Effector memory CD8-positive, alpha-beta T cell (primary cell): Measurements from ENCODE around the gene DUSP10.

Experiments
- ATAC-seq: fragments of 150-1000 bp; cut with Tn5 transposase; replicated peaks from 2 replicates; pipeline ENCODE4 v1.10.0; 2021; ENCODE audit warnings: mild to moderate bottlenecking, moderate library complexity
- DNase-seq, 3 experiments: peaks; one replicate each; pipeline ENCODE4 v3.0.0; 2021
- H3K27ac Mint-ChIP-seq, 2 donors: one replicate each; pipeline ENCODE4 v1.8.0; 2022; ENCODE audit warnings: mild to moderate bottlenecking in 2 of 2, mixed read lengths in 2 of 2, moderate library complexity in 2 of 2
- H3K27me3 Mint-ChIP-seq, 2 donors: one replicate each; pipeline ENCODE4 v1.8.0; 2022; ENCODE audit warnings: mixed read lengths in 2 of 2
- H3K36me3 Mint-ChIP-seq: one replicate; pipeline ENCODE4 v1.8.0; 2022; ENCODE audit warnings: mild to moderate bottlenecking, moderate library complexity, mixed read lengths; ENCODE audit not compliant: insufficient read depth
- H3K4me1 Mint-ChIP-seq, 2 donors: one replicate each; pipeline ENCODE4 v1.8.0; 2022; ENCODE audit warnings: low read depth in 2 of 2, mixed read lengths in 2 of 2
- H3K4me3 Mint-ChIP-seq, 2 donors: one replicate each; pipeline ENCODE4 v1.8.0; 2022; ENCODE audit warnings: mild to moderate bottlenecking in 2 of 2, mixed read lengths in 2 of 2, moderate library complexity in 2 of 2
- H3K9me3 Mint-ChIP-seq, 2 donors: one replicate each; pipeline ENCODE4 v1.8.0; 2022; ENCODE audit warnings: mixed read lengths in 2 of 2
- total RNA-seq, 9 experiments: gene quantifications; one replicate each; lab custom pipeline; 2026; lab: John Stamatoyannopoulos, UW

Gene DUSP10
- total RNA-seq: 34.4 to 327 (median 44.5) reads per million in 9 experiments

DNA sequence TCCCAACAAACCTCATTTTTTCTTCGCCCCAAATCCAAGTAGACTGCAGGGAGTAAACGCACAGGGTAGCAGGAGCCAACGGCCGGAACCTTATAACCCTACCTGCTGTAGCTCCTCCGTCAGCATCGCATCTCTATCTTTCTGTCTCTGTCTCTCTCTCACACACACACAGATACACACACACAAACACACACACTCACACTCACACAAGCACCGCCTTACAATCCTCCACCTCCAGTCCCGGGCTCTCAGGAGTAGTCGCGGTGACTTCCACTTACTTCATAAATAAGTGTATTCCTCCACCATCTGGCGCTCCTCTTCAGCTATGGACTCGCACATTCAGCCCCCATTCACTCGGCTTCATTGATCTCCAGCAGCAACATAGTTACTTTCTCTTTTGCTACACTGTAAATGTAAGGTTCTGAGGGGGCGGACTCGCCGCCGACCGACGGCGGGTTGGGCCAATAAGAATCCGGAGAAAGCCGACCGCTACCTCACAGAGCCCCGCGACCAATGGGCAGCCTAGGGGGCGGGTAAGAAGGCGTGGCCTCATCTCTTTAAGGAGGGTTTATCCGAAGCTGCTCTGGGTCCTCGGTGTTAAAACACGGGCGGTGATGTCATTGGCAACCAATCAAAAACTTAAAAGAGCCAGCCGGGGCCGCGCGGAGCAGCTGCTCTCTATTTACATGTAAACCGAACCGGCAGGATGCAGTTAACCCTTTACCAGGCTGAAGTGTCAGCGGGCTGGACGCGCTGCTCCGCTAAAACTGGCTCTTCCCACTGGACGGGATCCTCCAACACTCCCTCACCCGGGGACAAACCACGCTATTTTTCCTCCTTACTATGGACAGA lies at the start of gene DUSP10:
DUSP10 (minus strand) TSS at position 387 of the 852 bp plus-strand sequence. CDS start 2,345 bp downstream, outside the sequence.
- H3K27me3 Mint-ChIP-seq: no peaks in the 10 kb centered on the region
- H3K4me3 Mint-ChIP-seq: no peak within 1 kb of the TSS

DNA sequence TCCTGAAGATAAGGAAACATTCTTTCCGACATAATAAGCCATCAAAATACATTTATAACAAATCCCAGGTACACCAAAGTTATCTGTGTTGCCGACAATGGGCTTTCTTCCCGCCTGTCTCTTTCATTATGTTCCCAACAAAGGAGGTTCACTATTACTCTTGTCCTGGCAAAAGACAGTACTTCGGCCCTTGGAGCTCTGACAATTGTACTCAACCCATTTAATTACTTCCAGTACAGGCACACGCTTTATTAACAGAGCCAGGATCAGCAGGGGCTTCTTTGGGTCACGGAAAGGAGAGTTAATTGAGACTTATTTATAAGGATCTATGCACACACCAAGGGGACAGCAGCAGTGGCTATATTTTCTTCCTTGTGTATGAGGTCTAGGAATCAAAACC lies 46.6 kb upstream of the DUSP10 start:
- Mint-ChIP-seq H3K4me1 (peaks cover 14% of the 10 kb centered on the region in 2 donors), H3K36me3 (peaks cover 5% of the 10 kb centered on the region), H3K9me3 (no peaks in the 10 kb centered on the region), H3K27me3 (no peaks in the 10 kb centered on the region), H3K27ac (no peak overlapping the region), H3K4me3 (no peak overlapping the region)
- no peak for ATAC-seq
- DNase-seq: no peak

More for the DNA sequence above, at the start of gene DUSP10:
- Mint-ChIP-seq H3K36me3 (peaks cover 37% of the 10 kb centered on the region), H3K27ac (no peak within 1 kb of the TSS), H3K9me3 (no peaks in the 10 kb centered on the region), H3K4me1 (peaks cover 23 to 31% of the 10 kb centered on the region in 2 donors)
- ATAC-seq: peak; percentile 77
- peak; percentile 99 for DNase-seq

DNA sequence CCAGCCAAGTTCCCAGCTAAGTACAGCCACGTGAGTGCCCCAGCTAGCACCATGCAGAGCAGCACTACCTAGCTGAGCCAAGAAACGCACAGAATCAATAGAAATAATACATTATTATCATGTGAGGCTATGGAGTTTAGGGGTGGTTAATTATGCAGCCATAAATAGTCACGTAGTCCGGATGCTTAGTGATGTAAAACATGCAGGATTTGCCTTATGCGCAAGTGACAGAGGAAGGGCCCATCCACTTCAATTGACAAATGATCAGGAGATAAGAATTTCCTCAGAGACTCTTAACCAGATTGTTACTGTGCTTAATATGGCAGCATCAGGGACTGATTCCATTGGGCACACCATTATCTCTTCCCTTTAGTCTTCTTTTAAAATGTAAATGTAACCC lies 44.8 kb upstream of the DUSP10 start:
- no peaks in the 10 kb centered on the region for H3K9me3 Mint-ChIP-seq
- H3K27me3 Mint-ChIP-seq: no peaks in the 10 kb centered on the region
- ATAC-seq (no peak), DNase-seq (no peak)
- peak overlapping the region in 1 of 2 donors; percentile 79 for H3K27ac Mint-ChIP-seq
- no peak overlapping the region for H3K4me3 Mint-ChIP-seq
- H3K4me1 Mint-ChIP-seq: peaks cover 17 to 21% of the 10 kb centered on the region in 2 donors
- H3K36me3 Mint-ChIP-seq: no peaks in the 10 kb centered on the region

DNA sequence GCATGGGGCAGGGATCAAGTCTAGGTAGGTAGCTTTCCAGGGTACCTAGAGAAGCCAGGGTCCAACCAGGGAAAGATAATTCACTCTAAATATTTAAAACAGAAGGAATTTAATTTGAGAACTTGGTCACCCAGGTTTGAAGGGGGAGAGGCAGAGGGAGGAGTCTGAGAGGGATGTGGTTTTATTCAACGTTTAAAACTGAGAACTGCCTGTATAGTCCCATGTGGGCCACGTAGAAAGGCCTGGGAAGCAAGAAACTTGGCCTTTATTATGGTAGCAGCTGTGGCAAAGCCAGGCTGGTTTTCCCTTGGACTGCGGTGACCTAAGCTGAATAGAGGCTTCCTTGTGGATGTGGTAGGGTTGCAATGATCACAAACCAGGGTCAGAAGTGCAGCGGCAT lies 42.0 kb upstream of the DUSP10 start:
- Mint-ChIP-seq H3K27me3 (no peaks in the 10 kb centered on the region), H3K4me3 (peak overlapping the region; percentile 79 to 80), H3K36me3 (no peaks in the 10 kb centered on the region), H3K4me1 (peaks cover 37 to 39% of the 10 kb centered on the region in 2 donors), H3K27ac (peak overlapping the region; percentile 57 to 77), H3K9me3 (no peaks in the 10 kb centered on the region)
- peak; percentile 12 to 26 (median 25) for DNase-seq
- peak; percentile 88 for ATAC-seq

DNA sequence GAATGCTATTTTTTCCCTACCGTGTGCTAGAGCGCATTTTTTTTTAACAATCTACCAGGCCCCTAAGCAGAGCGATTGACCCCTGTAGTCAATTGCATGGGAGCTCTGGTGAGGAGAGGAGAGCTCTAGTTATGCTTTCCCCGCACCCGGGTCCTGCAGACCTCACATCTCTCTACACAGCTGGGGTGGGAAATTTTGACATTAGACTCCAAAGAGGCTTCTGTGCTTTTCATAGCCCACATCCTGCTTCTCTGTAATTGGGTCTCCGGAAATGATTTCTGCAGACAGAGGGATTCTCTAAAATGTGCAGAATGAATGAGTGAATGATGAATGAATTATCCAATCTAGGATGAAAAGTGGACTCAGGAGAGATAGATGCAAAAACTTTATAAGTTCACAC lies 41.5 kb upstream of the DUSP10 start:
- peak overlapping the region; percentile 79 to 80 for H3K4me3 Mint-ChIP-seq
- peaks cover 42 to 44% of the 10 kb centered on the region in 2 donors for H3K4me1 Mint-ChIP-seq
- H3K36me3 Mint-ChIP-seq: no peaks in the 10 kb centered on the region
- no peaks in the 10 kb centered on the region for H3K9me3 Mint-ChIP-seq
- no peaks in the 10 kb centered on the region for H3K27me3 Mint-ChIP-seq
- peak; percentile 15 to 25 (median 25) for DNase-seq
- peak; percentile 73 for ATAC-seq
- peak overlapping the region; percentile 57 to 77 for H3K27ac Mint-ChIP-seq

DNA sequence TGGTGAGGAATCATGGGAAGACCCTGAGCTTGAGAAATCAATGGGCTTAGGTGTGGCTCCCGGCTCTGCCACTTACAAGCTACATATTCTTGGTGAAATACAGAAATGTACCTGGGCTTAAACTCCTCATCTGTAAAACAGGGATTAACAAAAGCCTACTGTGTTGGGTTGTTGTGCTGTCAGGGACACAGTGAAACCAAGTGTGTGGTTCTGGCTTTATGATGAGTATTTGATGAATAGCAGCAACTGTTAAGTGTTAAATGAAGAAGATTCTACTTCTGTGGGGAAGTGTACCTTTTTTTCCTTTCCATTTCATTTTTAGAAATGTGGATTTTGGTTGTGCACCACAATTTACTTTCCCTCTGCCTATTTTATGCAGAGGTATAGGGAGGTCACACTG lies 41.1 kb upstream of the DUSP10 start:
- H3K27ac Mint-ChIP-seq: peak overlapping the region in 1 of 2 donors; percentile 77
- H3K4me1 Mint-ChIP-seq: peaks cover 46 to 49% of the 10 kb centered on the region in 2 donors
- peaks cover under 1% of the 10 kb centered on the region for H3K36me3 Mint-ChIP-seq
- peak overlapping the region; percentile 79 to 80 for H3K4me3 Mint-ChIP-seq
- no peak for DNase-seq
- ATAC-seq: no peak
- H3K27me3 Mint-ChIP-seq: no peaks in the 10 kb centered on the region
- no peaks in the 10 kb centered on the region for H3K9me3 Mint-ChIP-seq

DNA sequence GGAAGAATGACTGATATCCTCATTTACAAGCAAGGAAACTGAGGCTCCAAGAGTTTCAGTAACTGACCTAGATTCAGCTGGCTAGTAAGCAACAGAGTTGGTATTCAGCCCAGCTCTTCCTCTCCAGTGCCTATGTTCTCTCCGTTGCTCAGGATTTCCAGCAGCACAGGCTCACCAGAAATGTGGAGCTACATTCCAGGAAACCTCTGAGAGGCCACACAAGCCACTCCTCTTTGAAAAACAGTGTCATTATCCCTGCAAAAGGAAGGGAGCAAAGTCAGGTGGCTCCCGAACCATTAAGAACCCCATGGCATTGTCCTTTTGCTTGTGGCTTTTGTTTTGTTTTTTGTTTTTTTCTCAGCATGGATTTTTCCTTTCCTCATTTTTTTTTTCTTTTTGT lies 40.6 kb upstream of the DUSP10 start:
- Mint-ChIP-seq H3K9me3 (no peaks in the 10 kb centered on the region), H3K27ac (peak overlapping the region in 1 of 2 donors; percentile 77), H3K36me3 (peaks cover 4% of the 10 kb centered on the region), H3K27me3 (no peaks in the 10 kb centered on the region), H3K4me1 (peaks cover 51% of the 10 kb centered on the region in 2 donors), H3K4me3 (peak overlapping the region in 1 of 2 donors; percentile 80)
- ATAC-seq (no peak), DNase-seq (no peak)

DNA sequence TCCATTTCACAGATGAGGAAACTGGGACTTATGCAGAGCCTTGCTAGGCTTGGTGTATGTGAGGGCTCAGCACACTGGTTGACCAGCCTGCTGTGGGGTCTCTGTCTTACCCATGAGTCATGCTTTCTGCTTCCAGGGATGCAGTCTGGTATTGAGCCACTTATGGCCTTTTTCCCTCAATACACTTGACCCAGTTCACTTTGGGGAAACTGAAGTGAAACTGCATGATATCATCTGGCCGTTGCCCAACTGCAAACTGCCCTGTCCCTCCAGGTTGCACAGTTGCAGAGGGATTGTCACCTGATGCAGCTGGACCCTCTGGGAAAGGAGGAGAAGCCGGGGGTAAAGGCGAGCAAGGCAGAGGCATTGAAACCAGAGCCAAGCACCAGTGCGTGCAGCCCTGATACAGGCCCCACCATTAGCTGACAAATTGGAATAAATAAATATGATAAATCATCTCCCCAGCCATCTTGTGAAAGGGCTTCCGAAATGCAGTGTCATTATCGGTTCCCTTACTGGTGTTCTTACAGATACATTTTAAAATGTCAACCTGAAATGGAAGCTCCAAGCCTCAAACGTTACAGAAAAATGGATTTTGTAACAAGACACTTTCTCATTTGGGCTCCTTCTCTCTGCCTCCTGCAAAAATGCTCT lies 39.3 kb upstream of the DUSP10 start:
- Mint-ChIP-seq H3K4me1 (peaks cover 55 to 59% of the 10 kb centered on the region in 2 donors), H3K27me3 (no peaks in the 10 kb centered on the region), H3K27ac (peak overlapping the region in 1 of 2 donors; percentile 62), H3K4me3 (no peak overlapping the region), H3K9me3 (no peaks in the 10 kb centered on the region), H3K36me3 (peaks cover 4% of the 10 kb centered on the region)
- DNase-seq: no peak
- no peak for ATAC-seq

DNA sequence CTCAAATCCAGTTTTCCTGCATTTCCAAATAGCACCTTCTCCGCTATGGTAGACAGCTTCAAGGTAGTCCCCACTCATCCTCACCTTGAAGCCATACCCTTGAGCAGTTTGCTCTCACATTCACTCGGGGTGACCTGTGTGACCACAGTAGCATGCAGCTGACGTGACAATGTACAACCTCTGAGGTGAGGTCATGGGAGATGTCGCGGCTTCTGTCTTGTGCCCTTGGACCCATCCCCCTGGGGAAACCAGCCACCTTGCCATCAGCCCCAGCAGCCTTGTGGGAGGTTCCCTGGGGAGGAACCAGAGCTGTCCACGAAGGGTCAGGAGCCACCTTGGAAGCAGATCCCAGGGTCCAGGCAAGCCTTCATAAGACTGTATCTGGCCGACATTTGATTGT lies 38.3 kb upstream of the DUSP10 start:
- Mint-ChIP-seq H3K27me3 (no peaks in the 10 kb centered on the region), H3K9me3 (no peaks in the 10 kb centered on the region), H3K36me3 (peaks cover 4% of the 10 kb centered on the region), H3K4me3 (peak overlapping the region in 1 of 2 donors; percentile 52), H3K27ac (peak overlapping the region in 1 of 2 donors; percentile 70), H3K4me1 (peaks cover 59 to 63% of the 10 kb centered on the region in 2 donors)
- DNase-seq (no peak), ATAC-seq (no peak)

DNA sequence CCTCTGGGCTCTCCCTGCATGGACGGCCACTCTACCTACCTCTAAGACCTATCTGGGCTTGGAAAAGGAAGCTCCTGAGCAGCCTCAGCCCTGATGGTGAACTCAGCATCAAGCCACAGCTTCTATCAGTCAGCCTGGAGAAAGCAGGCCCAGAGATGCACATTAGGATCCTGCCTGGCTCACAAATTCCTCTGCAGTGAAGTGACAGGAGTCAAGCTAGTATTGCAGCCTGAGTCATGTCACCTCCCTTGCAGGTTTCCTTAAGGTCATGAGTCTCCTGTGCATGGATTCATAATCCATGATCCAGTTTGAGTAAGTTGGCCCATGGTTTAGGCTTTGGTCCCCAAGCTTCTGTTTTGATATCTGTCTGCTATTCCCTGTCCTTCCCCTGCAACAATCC lies 37.9 kb upstream of the DUSP10 start:
- no peaks in the 10 kb centered on the region for H3K27me3 Mint-ChIP-seq
- peaks cover 4% of the 10 kb centered on the region for H3K36me3 Mint-ChIP-seq
- ATAC-seq: no peak
- H3K9me3 Mint-ChIP-seq: no peaks in the 10 kb centered on the region
- H3K27ac Mint-ChIP-seq: peak overlapping the region in 1 of 2 donors; percentile 93
- DNase-seq: no peak
- peaks cover 59 to 63% of the 10 kb centered on the region in 2 donors for H3K4me1 Mint-ChIP-seq
- H3K4me3 Mint-ChIP-seq: peak overlapping the region in 1 of 2 donors; percentile 53

DNA sequence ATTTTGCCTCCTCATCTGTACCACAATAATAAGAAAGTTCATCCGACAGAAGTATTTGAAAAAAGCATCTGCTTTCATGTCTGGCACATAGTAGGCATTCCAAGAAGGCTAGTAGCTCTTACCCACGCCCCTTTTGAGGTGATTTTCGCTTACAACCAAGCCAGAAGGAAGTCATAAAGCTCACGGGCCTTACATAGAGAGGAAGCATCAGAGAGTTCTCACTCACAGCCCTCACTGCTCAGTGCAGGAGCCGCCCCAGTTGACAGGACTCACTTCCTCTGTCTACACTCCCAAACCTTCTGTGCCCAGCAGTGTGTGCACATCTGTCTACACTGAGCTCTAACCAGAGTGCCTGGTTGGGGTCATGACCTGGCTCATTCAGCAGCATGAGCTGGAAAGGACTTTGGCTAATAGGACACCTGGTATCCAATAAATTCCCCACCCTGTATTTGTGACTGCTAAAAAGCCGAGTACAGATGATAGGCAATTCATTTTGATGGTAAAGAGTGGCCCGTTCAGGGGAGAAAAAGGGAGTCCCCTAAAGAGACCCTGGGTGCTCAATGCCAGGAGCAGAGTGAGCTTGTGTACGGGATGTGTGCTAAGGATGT lies 36.8 kb upstream of the DUSP10 start:
- Mint-ChIP-seq H3K36me3 (peaks cover 4% of the 10 kb centered on the region), H3K9me3 (no peaks in the 10 kb centered on the region), H3K27ac (peak overlapping the region; percentile 93 to 96), H3K4me1 (peaks cover 52 to 56% of the 10 kb centered on the region in 2 donors), H3K27me3 (no peaks in the 10 kb centered on the region), H3K4me3 (peak overlapping the region; percentile 53 to 55)
- ATAC-seq (peak; percentile 51), DNase-seq (peak; percentile 38 to 50 (median 44))

DNA sequence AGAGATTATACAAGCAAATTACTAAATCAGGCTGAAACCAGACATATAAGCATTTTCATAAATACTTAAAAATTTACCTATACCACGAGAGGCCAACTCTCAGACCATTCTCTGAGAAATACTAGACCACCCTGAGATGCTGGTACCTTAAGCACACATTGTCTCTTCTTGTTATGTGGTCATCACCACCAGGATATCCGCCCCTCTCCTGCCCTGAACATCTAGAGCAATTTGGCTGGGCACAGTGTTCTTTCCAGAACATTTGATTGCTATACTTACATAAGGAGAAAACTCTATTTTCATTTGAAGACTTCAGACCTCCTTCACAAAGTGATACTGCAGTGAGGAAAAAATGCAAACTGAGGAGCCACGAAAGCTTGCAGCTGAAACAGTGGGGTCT lies 36.2 kb upstream of the DUSP10 start:
- DNase-seq: peak in 2 of 3 experiments; percentile 13 to 22
- peaks cover 47 to 50% of the 10 kb centered on the region in 2 donors for H3K4me1 Mint-ChIP-seq
- H3K9me3 Mint-ChIP-seq: no peaks in the 10 kb centered on the region
- H3K4me3 Mint-ChIP-seq: peak overlapping the region; percentile 53 to 55
- peaks cover 4% of the 10 kb centered on the region for H3K36me3 Mint-ChIP-seq
- peak; percentile 25 for ATAC-seq
- H3K27me3 Mint-ChIP-seq: no peaks in the 10 kb centered on the region
- H3K27ac Mint-ChIP-seq: peak overlapping the region; percentile 93 to 96

DNA sequence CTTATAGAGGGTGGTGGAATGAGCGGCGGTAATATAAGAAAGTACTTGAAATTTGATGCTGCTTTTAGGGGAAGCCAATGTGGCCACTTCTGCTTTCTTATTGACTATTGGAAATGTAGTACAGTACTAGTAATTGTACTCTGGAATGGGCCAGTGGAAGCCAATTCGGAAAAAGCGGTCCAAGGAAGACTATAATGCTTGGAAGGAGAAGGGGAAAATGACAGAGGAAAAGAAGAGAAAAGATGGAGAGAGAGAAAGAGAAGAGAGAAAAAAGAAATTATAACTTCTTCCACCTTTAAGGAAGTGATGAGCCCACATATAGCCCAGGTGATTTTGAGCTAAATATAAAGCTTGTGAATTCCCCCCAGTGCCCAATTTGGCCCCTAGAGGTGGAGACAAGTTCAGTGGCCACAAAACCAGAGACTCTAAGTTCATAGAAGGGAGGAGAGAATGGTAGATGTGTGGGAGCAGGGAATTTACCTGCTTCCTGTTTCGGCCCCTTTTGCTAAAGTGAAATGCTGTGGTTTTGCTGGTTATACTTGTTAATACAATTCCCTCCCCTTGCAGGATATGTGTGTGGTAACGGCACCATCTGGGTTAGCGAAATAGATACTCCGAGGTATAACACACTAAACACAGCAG lies 35.7 kb upstream of the DUSP10 start:
- H3K4me1 Mint-ChIP-seq: peaks cover 42 to 46% of the 10 kb centered on the region in 2 donors
- H3K4me3 Mint-ChIP-seq: peak overlapping the region; percentile 53 to 55
- no peaks in the 10 kb centered on the region for H3K9me3 Mint-ChIP-seq
- peak; percentile 85 for ATAC-seq
- peaks cover 4% of the 10 kb centered on the region for H3K36me3 Mint-ChIP-seq
- peak; percentile 58 to 62 (median 62) for DNase-seq
- no peaks in the 10 kb centered on the region for H3K27me3 Mint-ChIP-seq
- peak overlapping the region; percentile 93 to 96 for H3K27ac Mint-ChIP-seq
